CD14-positive monocyte (primary cell): ENCODE measurements around the gene NLRC4. TPM values are rescaled to one million over a fixed set of nuclear protein-coding genes. Genes with fewer than 3 reads are reported as not detected.

Experiments used
- DNase-seq, 3 donors: peaks; one replicate each; pipeline ENCODE4 v3.0.0-alpha.2; 2011 to 2022
- H2AFZ ChIP-seq: 2 replicates; pipeline ENCODE4 v1.6.0; 2012; ENCODE audit warnings: mild to moderate bottlenecking, low read depth, low read length, inconsistent platforms; ENCODE audit not compliant: insufficient read depth, poor library complexity, severe bottlenecking
- H3K27ac ChIP-seq, 2 donors: 1 replicate in 1 of 2; 2 replicates in 1 of 2; pipeline ENCODE4 v1.5.1; 2012 to 2013; ENCODE audit warnings: low read length in 2 of 2, control low read depth in 1 of 2, inconsistent platforms in 1 of 2, low read depth in 1 of 2, mild to moderate bottlenecking in 1 of 2
- H3K27me3 ChIP-seq, 2 donors: one replicate each; pipeline versions ENCODE4 v1.6.0 to v1.6.1; 2011 to 2013; ENCODE audit warnings: low read length in 2 of 2; ENCODE audit not compliant: control insufficient read depth in 2 of 2, insufficient read depth in 2 of 2
- H3K36me3 ChIP-seq, 2 donors: replicated peaks in 1 of 2; 1 replicate in 1 of 2; 2 replicates in 1 of 2; pipeline versions ENCODE4 v1.5.1 to v1.6.1; 2012 to 2013; ENCODE audit warnings: low read length in 2 of 2, control low read depth in 1 of 2, inconsistent platforms in 1 of 2, mild to moderate bottlenecking in 1 of 2; ENCODE audit not compliant: insufficient read depth in 2 of 2, control insufficient read depth in 1 of 2
- H3K4me1 ChIP-seq, 2 donors: 1 replicate in 1 of 2; 2 replicates in 1 of 2; pipeline versions ENCODE4 v1.5.1 to v1.6.1; 2012 to 2013; ENCODE audit warnings: low read length in 2 of 2, control low read depth in 1 of 2, inconsistent platforms in 1 of 2, mild to moderate bottlenecking in 1 of 2, moderate library complexity in 1 of 2; ENCODE audit not compliant: insufficient read depth in 2 of 2, control insufficient read depth in 1 of 2
- H3K4me2 ChIP-seq: replicated peaks from 2 replicates; pipeline ENCODE3; 2012; ENCODE audit warnings: low read length, moderate library complexity, mild to moderate bottlenecking; ENCODE audit not compliant: poor library complexity, severe bottlenecking; ENCODE audit errors: extremely low read depth
- H3K4me3 ChIP-seq, 3 experiments: fragments of 200-600 bp in 1 of 3; sonication (generic) in 1 of 3; replicated peaks in 1 of 3; 1 replicate in 2 of 3; 2 replicates in 1 of 3; pipeline ENCODE4 v1.5.1; 2011 to 2013; ENCODE audit warnings: low read length in 3 of 3, mild to moderate bottlenecking in 3 of 3, control low read depth in 2 of 3, low read depth in 2 of 3, inconsistent platforms in 1 of 3, moderate library complexity in 1 of 3
- H3K79me2 ChIP-seq: 2 replicates; pipeline ENCODE4 v1.6.0; 2012; ENCODE audit warnings: mild to moderate bottlenecking, control low read depth, inconsistent platforms, low read length, moderate library complexity; ENCODE audit not compliant: insufficient read depth
- H3K9ac ChIP-seq: 2 replicates; pipeline ENCODE4 v1.6.0; 2017; ENCODE audit warnings: low read length, mild to moderate bottlenecking; ENCODE audit not compliant: insufficient read depth, poor library complexity, severe bottlenecking
- H3K9me3 ChIP-seq, 2 donors: replicated peaks in 1 of 2; 1 replicate in 1 of 2; 2 replicates in 1 of 2; pipeline versions ENCODE4 v1.5.1 to v1.6.1; 2012 to 2013; ENCODE audit warnings: low read length in 2 of 2, control low read depth in 1 of 2; ENCODE audit not compliant: control insufficient read depth in 1 of 2, insufficient read depth in 1 of 2
- H4K20me1 ChIP-seq: 2 replicates; pipeline ENCODE4 v1.6.0; 2012; ENCODE audit warnings: mild to moderate bottlenecking, low read length, control low read depth, moderate library complexity; ENCODE audit not compliant: insufficient read depth
- H3K27ac Mint-ChIP-seq, 7 donors: one replicate each; pipeline ENCODE4 v1.8.0; 2020; ENCODE audit warnings: mild to moderate bottlenecking in 7 of 7, mixed read lengths in 7 of 7, moderate library complexity in 6 of 7, inconsistent platforms in 2 of 7
- H3K27me3 Mint-ChIP-seq, 3 donors: one replicate each; pipeline ENCODE4 v1.8.0; 2021 to 2022; ENCODE audit warnings: low read depth in 3 of 3, mild to moderate bottlenecking in 3 of 3, mixed read lengths in 3 of 3, moderate library complexity in 3 of 3, inconsistent platforms in 1 of 3
- H3K36me3 Mint-ChIP-seq, 2 donors: one replicate each; pipeline ENCODE4 v1.8.0; 2020; ENCODE audit warnings: mixed read lengths in 2 of 2, inconsistent platforms in 1 of 2, mild to moderate bottlenecking in 1 of 2
- H3K4me1 Mint-ChIP-seq: one replicate; pipeline ENCODE4 v1.8.0; 2020; ENCODE audit warnings: mild to moderate bottlenecking, mixed read lengths
- H3K4me3 Mint-ChIP-seq, 2 donors: one replicate each; pipeline ENCODE4 v1.8.0; 2020; ENCODE audit warnings: mild to moderate bottlenecking in 2 of 2, mixed read lengths in 2 of 2, moderate library complexity in 1 of 2
- H3K9me3 Mint-ChIP-seq, 7 donors: one replicate each; pipeline ENCODE4 v1.8.0; 2020 to 2022; ENCODE audit warnings: mixed read lengths in 7 of 7, mild to moderate bottlenecking in 6 of 7, moderate library complexity in 6 of 7, inconsistent platforms in 2 of 7
- WGBS: methylation state at CpG from one replicate; pipeline ENCODE4 v1.1.5; 2013; ENCODE audit warnings: missing lambda C conversion rate; ENCODE audit not compliant: insufficient coverage; 5-methylcytosine and 5-hydroxymethylcytosine counted together
- intact Hi-C, 2 donors: fragments of 100-400 bp; cut with micrococcal nuclease; formaldehyde crosslinking; loops; one replicate each; pipeline versions ENCODE4 v1.15.0 to v1.15.1; 2023
- polyA plus RNA-seq, 3 donors: library from polyadenylated mRNA; depleted of rRNA in 1 of 3; unstranded in 2 of 3; stranded (reverse) in 1 of 3; fragments of 300-500 nt in 2 of 3; fragments of >200 nt in 1 of 3; fragmentation: Illumina TruSeq in 2 of 3; gene quantifications; 1 replicate in 2 of 3; 2 replicates in 1 of 3; pipeline ENCODE4 v1.2.3, GENCODE V29; 2012 to 2021
- TF ChIP-seq, protein P1 (sequence below): fragments of 200-600 bp; IDR thresholded peaks from one replicate; pipeline ENCODE4 v1.8.0; 2022; ENCODE audit warnings: antibody characterized with exemption, mild to moderate bottlenecking

NLRC4 gene
- polyA plus RNA-seq, 3 donors: 18.8 to 38.3 (median 27.3) TPM

DNA sequence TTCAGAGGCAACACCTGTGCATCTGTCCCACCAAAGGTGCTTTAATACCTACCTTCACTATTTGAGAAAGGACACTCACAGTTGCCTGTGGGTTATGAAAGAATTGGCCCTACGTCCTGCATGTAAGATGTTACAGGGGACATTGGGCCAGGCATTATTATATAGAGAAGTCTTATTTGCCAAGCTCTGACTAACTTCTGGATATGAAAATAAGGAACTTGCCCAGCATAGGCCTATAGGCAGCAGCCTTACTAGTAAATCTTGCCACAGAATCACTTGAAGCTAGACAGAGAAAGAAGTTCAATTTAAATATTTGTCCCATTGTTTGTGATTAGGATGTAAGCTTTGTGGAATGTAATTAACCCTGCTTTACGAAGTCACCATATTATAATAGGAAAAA lies 41.7 kb downstream of the NLRC4 start:
- H2AFZ ChIP-seq: no peak overlapping the region
- peaks cover 47% of the 10 kb centered on the region for H4K20me1 ChIP-seq
- H3K79me2 ChIP-seq: no peaks in the 10 kb centered on the region
- Mint-ChIP-seq H3K27ac (peak overlapping the region in 1 of 7 donors; percentile 74), H3K9me3 (no peaks in the 10 kb centered on the region), H3K4me1 (no peaks in the 10 kb centered on the region), H3K27me3 (peaks cover 0 to 1% (median 0%) of the 10 kb centered on the region in 3 donors), H3K36me3 (peaks cover 74 to 83% of the 10 kb centered on the region in 2 donors), H3K4me3 (no peak overlapping the region)
- no peak overlapping the region for H3K4me3 ChIP-seq
- H3K4me1 ChIP-seq: no peaks in the 10 kb centered on the region
- no peak overlapping the region for H3K9ac ChIP-seq
- no CpG with 5 or more reads among the region's 2 CpGs for WGBS
- H3K36me3 ChIP-seq: peaks cover 61 to 95% of the 10 kb centered on the region in 2 donors
- no peaks in the 10 kb centered on the region for H3K27me3 ChIP-seq
- no peak for DNase-seq
- no peak overlapping the region for H3K4me2 ChIP-seq
- TF ChIP-seq, protein P1, sequence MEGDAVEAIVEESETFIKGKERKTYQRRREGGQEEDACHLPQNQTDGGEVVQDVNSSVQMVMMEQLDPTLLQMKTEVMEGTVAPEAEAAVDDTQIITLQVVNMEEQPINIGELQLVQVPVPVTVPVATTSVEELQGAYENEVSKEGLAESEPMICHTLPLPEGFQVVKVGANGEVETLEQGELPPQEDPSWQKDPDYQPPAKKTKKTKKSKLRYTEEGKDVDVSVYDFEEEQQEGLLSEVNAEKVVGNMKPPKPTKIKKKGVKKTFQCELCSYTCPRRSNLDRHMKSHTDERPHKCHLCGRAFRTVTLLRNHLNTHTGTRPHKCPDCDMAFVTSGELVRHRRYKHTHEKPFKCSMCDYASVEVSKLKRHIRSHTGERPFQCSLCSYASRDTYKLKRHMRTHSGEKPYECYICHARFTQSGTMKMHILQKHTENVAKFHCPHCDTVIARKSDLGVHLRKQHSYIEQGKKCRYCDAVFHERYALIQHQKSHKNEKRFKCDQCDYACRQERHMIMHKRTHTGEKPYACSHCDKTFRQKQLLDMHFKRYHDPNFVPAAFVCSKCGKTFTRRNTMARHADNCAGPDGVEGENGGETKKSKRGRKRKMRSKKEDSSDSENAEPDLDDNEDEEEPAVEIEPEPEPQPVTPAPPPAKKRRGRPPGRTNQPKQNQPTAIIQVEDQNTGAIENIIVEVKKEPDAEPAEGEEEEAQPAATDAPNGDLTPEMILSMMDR: no peak
- intact Hi-C loops: no loop called here
- no peaks in the 10 kb centered on the region for H3K9me3 ChIP-seq
- peak overlapping the region in 1 of 2 donors; percentile 29 for H3K27ac ChIP-seq

DNA sequence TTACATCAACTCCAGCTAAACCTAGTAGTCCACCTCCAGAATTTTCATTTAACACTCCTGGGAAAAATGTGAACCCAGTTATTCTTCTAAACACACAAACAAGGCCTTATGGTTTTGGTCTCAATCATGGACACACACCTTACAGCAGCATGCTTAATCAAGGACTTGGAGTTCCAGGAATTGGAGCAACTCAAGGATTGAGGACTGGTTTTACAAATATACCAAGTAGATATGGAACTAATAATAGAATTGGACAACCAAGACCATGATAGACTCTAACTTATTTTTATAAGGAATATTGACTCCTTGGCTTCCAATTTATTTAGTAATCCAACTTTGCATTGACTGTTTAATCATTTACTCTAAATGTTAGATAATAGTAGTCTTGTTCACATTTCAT lies 44.2 kb downstream of the NLRC4 start:
- H2AFZ ChIP-seq: no peak overlapping the region
- intact Hi-C loops: no loop called here
- no peaks in the 10 kb centered on the region for H3K4me1 ChIP-seq
- H3K27ac ChIP-seq: no peak overlapping the region
- H3K27ac Mint-ChIP-seq: no peak overlapping the region
- H3K79me2 ChIP-seq: no peaks in the 10 kb centered on the region
- no peak overlapping the region for H3K4me3 ChIP-seq
- no peak overlapping the region for H3K9ac ChIP-seq
- no peaks in the 10 kb centered on the region for H3K9me3 Mint-ChIP-seq
- no peaks in the 10 kb centered on the region for H3K4me1 Mint-ChIP-seq
- no peak for DNase-seq
- peaks cover 38 to 75% of the 10 kb centered on the region in 2 donors for H3K36me3 ChIP-seq
- TF ChIP-seq, protein P1: no peak
- H4K20me1 ChIP-seq: peaks cover 24% of the 10 kb centered on the region
- H3K36me3 Mint-ChIP-seq: peaks cover 63 to 68% of the 10 kb centered on the region in 2 donors
- no peak overlapping the region for H3K4me2 ChIP-seq
- no peaks in the 10 kb centered on the region for H3K9me3 ChIP-seq
- H3K4me3 Mint-ChIP-seq: no peak overlapping the region
- peaks cover 0 to 1% (median 0%) of the 10 kb centered on the region in 3 donors for H3K27me3 Mint-ChIP-seq
- no peaks in the 10 kb centered on the region for H3K27me3 ChIP-seq
